GM13977 (cell line): ENCODE data around the gene GALNS.

ENCODE experiments used
- DNase-seq: peaks from one replicate; pipeline ENCODE4 v3.0.0; 2012; ENCODE audit warnings: low spot score
- in situ Hi-C: fragments of 300-500 bp; cut with MboI; formaldehyde crosslinking; loops from one replicate; pipeline ENCODE4 v1.12.0; 2022; ENCODE audit warnings: low sequenced_read_pairs, low pct_unique_long_range_greater_than_20kb, mixed read lengths, inconsistent platforms; ENCODE audit not compliant: unreplicated experiment
- TF ChIP-seq, protein P1 (sequence below): IDR thresholded peaks from 2 replicates; pipeline ENCODE4 v1.5.1; 2012; ENCODE audit warnings: mild to moderate bottlenecking, control low read depth; ENCODE audit not compliant: insufficient read depth; ENCODE audit errors: extremely low read depth, missing control alignments

Gene GALNS

DNA sequence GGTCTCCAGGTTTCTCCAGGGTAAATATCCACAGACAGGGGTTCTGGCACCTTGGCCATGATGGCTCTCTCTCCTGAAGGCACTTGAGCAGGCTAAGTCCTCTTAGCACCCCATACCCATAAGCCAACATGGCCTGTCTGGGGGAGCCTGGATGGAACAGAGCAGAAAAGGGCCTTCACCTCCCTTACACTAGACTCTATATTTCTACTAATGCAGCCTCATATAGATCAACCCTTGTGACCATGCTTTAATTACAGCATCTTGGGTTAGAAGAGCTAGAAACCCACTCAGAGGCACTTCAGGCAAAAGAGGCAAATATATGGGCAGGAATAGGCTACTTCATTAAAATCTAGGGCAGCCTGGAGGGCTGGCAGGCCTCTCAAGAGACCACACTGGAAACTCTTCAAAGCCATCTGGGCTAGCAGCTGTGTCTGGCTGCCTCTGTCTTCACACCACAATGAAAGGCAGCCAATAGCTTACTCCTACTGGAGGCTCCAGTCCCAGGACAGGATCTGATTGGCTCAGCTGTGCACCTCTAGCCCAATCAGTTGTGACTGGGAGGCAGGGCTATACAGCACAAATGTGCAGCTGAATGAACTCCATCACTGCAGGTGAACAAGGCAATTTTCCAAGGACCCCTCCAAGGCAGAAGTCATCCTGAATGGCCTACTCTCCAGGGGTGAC lies 57.8 kb downstream of the GALNS start:
- no peak for DNase-seq
- TF ChIP-seq, protein P1, sequence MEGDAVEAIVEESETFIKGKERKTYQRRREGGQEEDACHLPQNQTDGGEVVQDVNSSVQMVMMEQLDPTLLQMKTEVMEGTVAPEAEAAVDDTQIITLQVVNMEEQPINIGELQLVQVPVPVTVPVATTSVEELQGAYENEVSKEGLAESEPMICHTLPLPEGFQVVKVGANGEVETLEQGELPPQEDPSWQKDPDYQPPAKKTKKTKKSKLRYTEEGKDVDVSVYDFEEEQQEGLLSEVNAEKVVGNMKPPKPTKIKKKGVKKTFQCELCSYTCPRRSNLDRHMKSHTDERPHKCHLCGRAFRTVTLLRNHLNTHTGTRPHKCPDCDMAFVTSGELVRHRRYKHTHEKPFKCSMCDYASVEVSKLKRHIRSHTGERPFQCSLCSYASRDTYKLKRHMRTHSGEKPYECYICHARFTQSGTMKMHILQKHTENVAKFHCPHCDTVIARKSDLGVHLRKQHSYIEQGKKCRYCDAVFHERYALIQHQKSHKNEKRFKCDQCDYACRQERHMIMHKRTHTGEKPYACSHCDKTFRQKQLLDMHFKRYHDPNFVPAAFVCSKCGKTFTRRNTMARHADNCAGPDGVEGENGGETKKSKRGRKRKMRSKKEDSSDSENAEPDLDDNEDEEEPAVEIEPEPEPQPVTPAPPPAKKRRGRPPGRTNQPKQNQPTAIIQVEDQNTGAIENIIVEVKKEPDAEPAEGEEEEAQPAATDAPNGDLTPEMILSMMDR: no peak
- in situ Hi-C loops: no loop called here

DNA sequence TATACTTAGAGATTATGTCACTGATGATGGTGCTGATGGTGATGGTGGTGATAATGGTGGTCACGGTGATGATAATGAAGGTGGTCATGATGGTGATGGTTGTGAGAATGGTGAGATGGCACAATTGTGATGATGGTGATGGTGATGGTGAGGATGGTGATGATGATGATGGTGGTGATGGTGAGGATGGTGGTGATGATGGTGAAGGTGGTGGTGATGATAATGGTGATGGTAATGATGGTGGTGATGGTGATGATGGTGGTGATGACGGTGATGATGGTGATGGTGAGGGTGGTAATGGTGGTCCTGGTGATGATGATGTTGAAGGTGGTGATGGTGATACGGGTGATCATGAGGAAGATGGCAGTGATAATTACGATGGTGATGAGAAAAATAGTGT lies 58.7 kb downstream of the GALNS start:
- DNase-seq: no peak
- in situ Hi-C loops: no loop called here
- TF ChIP-seq, protein P1: no peak

GRCh38 chr16:88796278-88796677 lies 60.5 kb downstream of the GALNS start:
- no peak for DNase-seq
- in situ Hi-C loops: no loop called here
- TF ChIP-seq, protein P1: no peak

DNA sequence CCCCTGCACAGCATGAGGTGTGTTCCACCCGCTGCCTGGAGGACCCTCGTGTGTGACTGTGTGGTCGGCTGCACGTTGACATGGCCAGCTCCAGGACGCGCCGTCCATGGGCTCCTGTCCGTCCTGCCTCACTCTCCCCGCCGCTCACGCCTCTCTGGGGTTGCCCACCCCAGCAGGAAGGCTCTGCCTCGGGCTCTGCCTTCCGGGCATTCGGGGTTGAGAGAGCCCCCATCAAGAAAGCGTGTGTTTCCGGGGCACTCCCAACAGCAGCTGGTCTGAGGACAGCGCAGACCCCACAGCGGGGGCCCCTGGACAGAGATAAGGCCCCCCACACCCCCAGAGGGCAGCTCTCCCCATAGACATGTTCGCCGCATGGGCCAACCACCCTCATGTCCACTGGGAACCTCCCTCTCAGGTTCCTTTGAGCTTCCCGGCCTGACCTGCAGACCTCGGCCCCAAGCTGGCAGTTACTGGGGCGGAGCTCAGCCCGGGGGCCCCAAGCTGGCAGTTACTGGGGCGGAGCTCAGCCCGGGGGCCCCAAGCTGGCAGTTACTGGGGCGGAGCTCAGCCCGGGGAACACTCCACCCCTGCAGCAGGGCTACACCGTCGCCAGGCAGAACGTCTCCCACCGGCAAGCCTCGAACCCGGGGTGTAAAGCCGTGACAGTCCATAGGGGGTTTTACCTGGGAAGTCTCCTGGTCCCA lies 63.3 kb downstream of the GALNS start:
- TF ChIP-seq, protein P1: no peak
- in situ Hi-C loops: no loop called here

DNA sequence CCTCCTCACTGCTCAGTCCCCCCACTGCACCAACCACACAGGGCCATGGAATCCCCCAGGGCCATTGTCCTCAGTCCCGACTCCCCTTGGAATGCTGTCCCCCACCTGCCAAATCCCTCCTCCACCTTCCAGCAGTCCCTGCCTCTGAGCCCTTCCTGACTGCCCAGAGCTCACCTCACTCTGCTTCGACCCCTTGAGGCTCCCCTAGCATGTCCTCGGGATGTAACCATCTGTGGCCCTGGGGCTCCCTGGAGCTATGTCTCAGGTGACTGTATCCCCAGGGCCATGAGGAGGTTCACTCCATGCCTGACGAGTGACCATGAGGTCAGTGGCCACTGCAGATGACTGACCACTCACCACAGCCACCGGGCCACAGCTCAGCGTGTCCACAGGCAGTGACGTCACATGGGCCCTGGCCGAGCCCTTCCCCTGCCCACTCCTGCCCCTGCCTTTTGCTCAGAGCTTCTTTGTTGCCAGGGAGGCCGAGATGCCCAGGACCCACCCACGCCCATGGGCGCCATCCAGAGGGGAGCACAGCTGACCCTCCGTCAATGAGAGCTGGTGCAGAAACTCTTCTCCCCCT lies 64.0 kb downstream of the GALNS start:
- no peak for DNase-seq
- TF ChIP-seq, protein P1: no peak
- in situ Hi-C loops: no loop called here

More for the DNA sequence above, 63.3 kb downstream of the GALNS start:
- no peak for DNase-seq

DNA sequence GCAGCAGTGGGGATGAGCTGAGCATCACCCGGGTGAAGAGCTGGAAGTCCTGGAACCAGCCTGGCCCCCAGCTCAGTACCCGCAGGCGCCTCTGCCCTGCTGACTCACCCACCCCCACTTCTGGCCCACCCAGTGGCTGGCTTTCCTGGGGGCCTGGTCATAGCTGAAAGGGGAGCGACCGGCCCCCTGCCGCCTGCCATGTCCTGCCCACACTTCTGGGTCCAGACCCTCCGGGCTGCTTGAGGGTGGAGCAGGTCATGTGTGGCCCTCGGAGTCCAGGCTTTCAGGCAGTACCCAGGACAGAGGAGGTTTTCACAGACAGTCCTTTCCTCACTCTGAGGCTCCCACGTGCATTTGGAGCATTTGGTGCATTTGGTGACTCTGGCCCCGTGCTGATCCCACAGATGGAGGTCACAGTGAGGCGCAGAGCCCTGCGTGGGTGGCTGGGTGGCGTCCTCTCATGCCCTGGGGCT lies 64.6 kb downstream of the GALNS start:
- TF ChIP-seq, protein P1: no peak
- DNase-seq: no peak
- in situ Hi-C loops: no loop called here
